ENCODE results near the gene FBXL4.

DNA sequence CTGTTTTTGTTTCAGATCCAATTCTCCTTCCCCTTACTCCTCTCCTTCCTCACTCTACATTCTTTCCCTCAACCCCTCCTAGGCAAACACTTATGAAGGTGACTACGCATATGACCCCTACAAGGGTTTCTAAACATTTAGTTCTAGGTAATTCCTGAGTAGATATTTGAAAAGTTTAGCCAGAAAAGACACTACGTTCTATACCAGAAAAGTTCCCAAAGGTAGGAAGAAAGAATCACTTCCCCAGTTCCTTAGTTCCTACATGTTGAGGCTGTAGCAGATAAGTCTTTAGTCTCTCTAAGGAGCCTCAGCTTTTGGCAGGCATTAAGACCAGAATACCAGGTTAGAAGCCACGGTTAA is 101.7 kb downstream of the FBXL4 start:
- TF ChIP-seq, protein P1, sequence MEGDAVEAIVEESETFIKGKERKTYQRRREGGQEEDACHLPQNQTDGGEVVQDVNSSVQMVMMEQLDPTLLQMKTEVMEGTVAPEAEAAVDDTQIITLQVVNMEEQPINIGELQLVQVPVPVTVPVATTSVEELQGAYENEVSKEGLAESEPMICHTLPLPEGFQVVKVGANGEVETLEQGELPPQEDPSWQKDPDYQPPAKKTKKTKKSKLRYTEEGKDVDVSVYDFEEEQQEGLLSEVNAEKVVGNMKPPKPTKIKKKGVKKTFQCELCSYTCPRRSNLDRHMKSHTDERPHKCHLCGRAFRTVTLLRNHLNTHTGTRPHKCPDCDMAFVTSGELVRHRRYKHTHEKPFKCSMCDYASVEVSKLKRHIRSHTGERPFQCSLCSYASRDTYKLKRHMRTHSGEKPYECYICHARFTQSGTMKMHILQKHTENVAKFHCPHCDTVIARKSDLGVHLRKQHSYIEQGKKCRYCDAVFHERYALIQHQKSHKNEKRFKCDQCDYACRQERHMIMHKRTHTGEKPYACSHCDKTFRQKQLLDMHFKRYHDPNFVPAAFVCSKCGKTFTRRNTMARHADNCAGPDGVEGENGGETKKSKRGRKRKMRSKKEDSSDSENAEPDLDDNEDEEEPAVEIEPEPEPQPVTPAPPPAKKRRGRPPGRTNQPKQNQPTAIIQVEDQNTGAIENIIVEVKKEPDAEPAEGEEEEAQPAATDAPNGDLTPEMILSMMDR (IDR thresholded peaks at IDR 0.05; ENCODE audit: borderline replicate concordance, extremely low read depth, low read length, poor library complexity, severe bottlenecking) = no peak
- TF ChIP-seq EZH2 (IDR thresholded peaks at IDR 0.05; ENCODE audit: borderline replicate concordance, low read depth, low read length, severe bottlenecking) = no peak

All from DND-41 (cell line).